ENCODE data around the gene PSG1.

DNA sequence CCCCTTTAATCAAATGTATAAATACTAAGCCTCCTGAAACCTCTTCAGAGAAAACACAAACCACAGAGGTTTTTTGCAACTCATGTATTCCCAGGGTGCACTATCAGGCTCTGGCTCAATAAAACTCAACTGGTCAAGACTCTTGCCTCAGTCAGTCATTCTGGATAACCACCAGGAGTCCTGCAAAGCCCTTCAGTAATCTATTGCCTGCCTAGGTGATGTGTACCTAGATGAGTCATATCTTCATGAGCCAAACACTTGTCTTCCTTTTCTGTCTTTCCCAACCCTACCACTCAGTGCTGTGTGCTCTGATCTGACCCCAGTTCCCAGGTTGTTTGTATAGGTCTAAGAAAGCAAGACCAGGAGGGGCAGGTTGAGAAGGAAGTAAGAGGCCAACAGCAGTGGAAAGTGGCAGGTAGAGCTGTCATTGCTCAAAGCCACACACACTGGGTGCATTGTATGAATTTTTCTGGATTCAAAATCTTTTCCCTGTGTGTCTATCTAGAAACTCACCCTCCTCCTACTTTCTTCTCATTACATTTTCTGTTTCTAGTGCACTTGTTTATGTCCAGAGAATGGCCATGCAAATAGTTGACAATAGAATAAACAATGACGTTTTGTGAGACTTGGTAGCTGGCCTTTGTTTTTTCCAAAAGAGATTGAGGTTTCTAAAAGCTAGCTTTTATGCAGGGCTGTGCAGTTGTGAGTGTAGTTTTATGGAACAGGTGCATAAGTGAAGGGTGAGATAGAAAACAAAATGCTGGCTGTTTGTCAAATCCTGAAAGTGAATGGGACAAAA, 48.1 kb downstream of the PSG1 start:
- TF ChIP-seq CTCF (IDR thresholded peaks at IDR 0.05) (no peak), POLR2A (IDR thresholded peaks at IDR 0.05) (no peak)

All from lower leg skin (tissue), 3 donors.